GM12892 (cell line): Measurements from ENCODE around the gene SORCS1.
A peak's percentile ranks its signal among the peaks of the same experiment; 100 is the strongest.

ENCODE experiments used
- DNase-seq: peaks from one replicate; pipeline ENCODE4 v3.0.0; 2011; ENCODE audit not compliant: insufficient read length
- FAIRE-seq: peaks from 2 replicates; lab custom pipeline; 2011; peaks lifted over from hg19 to GRCh38; lab: Jason Lieb, UNC
- POLR2A ChIP-seq: IDR thresholded peaks from 2 replicates; pipeline ENCODE4 v1.6.1; 2011; ENCODE audit warnings: low read depth, low read length, control low read depth
- POLR2AphosphoS5 ChIP-seq: IDR thresholded peaks from 2 replicates; pipeline ENCODE4 v1.6.1; 2011; ENCODE audit warnings: low read depth, low read length, control low read depth
- TAF1 ChIP-seq: IDR thresholded peaks from 2 replicates; pipeline ENCODE4 v1.6.1; 2011; ENCODE audit warnings: low read depth, mild to moderate bottlenecking, control low read depth, low read length, borderline replicate concordance

The SORCS1 gene

GRCh38 chr10:106857728-106858127 lies 306.8 kb downstream of the SORCS1 start:
- no peak for TF ChIP-seq TAF1
- no peak for TF ChIP-seq POLR2AphosphoS5
- no peak for TF ChIP-seq POLR2A
- no peak for DNase-seq
- FAIRE-seq: no peak

- DNase-seq (no peak), FAIRE-seq (no peak)
- TF ChIP-seq TAF1: no peak
- TF ChIP-seq POLR2AphosphoS5: no peak
- TF ChIP-seq POLR2A: no peak
These were observed 307.3 kb downstream of the SORCS1 start for GRCh38 chr10:106857213-106857612.

- DNase-seq (no peak), FAIRE-seq (peak; percentile 85)
- TF ChIP-seq TAF1 (no peak), POLR2AphosphoS5 (no peak), POLR2A (no peak)
These were observed 327.4 kb downstream of the SORCS1 start for GRCh38 chr10:106836933-106837663.

- FAIRE-seq (no peak), DNase-seq (no peak)
- TF ChIP-seq POLR2A: no peak
- no peak for TF ChIP-seq POLR2AphosphoS5
- no peak for TF ChIP-seq TAF1
These were observed 331.7 kb downstream of the SORCS1 start for GRCh38 chr10:106832846-106833245.

- DNase-seq (no peak), FAIRE-seq (no peak)
- TF ChIP-seq POLR2A: no peak
- TF ChIP-seq TAF1: no peak
- TF ChIP-seq POLR2AphosphoS5: no peak
These were observed 334.0 kb downstream of the SORCS1 start for GRCh38 chr10:106830471-106830870.

GRCh38 chr10:106830006-106830405 lies 334.5 kb downstream of the SORCS1 start:
- no peak for FAIRE-seq
- TF ChIP-seq POLR2A (no peak), POLR2AphosphoS5 (no peak), TAF1 (no peak)
- DNase-seq: no peak

- TF ChIP-seq TAF1: no peak
- TF ChIP-seq POLR2A: no peak
- TF ChIP-seq POLR2AphosphoS5: no peak
- DNase-seq: no peak
- FAIRE-seq: no peak
These were observed 337.8 kb downstream of the SORCS1 start for GRCh38 chr10:106826716-106827115.

- TF ChIP-seq POLR2A (no peak), POLR2AphosphoS5 (no peak), TAF1 (no peak)
- FAIRE-seq (no peak), DNase-seq (no peak)
These were observed 338.7 kb downstream of the SORCS1 start for GRCh38 chr10:106825576-106826364.

- no peak for FAIRE-seq
- no peak for DNase-seq
- TF ChIP-seq POLR2AphosphoS5 (no peak), POLR2A (no peak), TAF1 (no peak)
These were observed 343.9 kb downstream of the SORCS1 start for GRCh38 chr10:106820579-106820978.

- FAIRE-seq (no peak), DNase-seq (no peak)
- TF ChIP-seq POLR2AphosphoS5: no peak
- no peak for TF ChIP-seq TAF1
- TF ChIP-seq POLR2A: no peak
These were observed 345.0 kb downstream of the SORCS1 start for GRCh38 chr10:106819490-106819889.

GRCh38 chr10:106816318-106817085 lies 348.0 kb downstream of the SORCS1 start:
- TF ChIP-seq POLR2A: no peak
- TF ChIP-seq POLR2AphosphoS5: no peak
- no peak for TF ChIP-seq TAF1
- no peak for FAIRE-seq
- no peak for DNase-seq

- DNase-seq (no peak), FAIRE-seq (no peak)
These were observed 349.0 kb downstream of the SORCS1 start for GRCh38 chr10:106815427-106816043.

More at GRCh38 chr10:106815427-106816043, 349.0 kb downstream of the SORCS1 start:
- TF ChIP-seq POLR2AphosphoS5 (no peak), POLR2A (no peak), TAF1 (no peak)
